Endodermal cell (in vitro differentiated cells): Measurements from ENCODE around the gene STRADA. TPM values are rescaled to one million over a fixed set of nuclear protein-coding genes. Genes with fewer than 3 reads are reported as not detected.

Experiments used
- DNase-seq: peaks from one replicate; pipeline ENCODE4 v3.0.0-alpha.2; 2017
- H3K27ac ChIP-seq: 2 replicates; pipeline ENCODE4 v1.5.1; 2013; ENCODE audit warnings: mild to moderate bottlenecking, low read depth, low read length, moderate library complexity
- H3K27me3 ChIP-seq: 2 replicates; pipeline ENCODE4 v1.6.1; 2013; ENCODE audit warnings: mild to moderate bottlenecking, low read length, moderate library complexity; ENCODE audit not compliant: insufficient read depth, control insufficient read depth, poor library complexity, severe bottlenecking
- H3K36me3 ChIP-seq: 2 replicates; pipeline ENCODE4 v1.7.0; 2013; ENCODE audit warnings: mild to moderate bottlenecking, low read length, moderate library complexity; ENCODE audit not compliant: control insufficient read depth, insufficient read depth
- H3K4me1 ChIP-seq: one replicate; pipeline ENCODE4 v1.7.0; 2013; ENCODE audit warnings: low read length; ENCODE audit not compliant: control insufficient read depth, insufficient read depth
- H3K4me3 ChIP-seq: 2 replicates; pipeline ENCODE4 v1.5.1; 2013; ENCODE audit warnings: mild to moderate bottlenecking, low read length, moderate library complexity
- H3K9ac ChIP-seq: 2 replicates; pipeline ENCODE4 v1.6.1; 2013; ENCODE audit warnings: mild to moderate bottlenecking, low read length, moderate library complexity; ENCODE audit not compliant: poor library complexity, severe bottlenecking; ENCODE audit errors: extremely low read depth
- H3K9me3 ChIP-seq: 2 replicates; pipeline ENCODE4 v1.6.1; 2013; ENCODE audit warnings: mild to moderate bottlenecking, low read length, moderate library complexity; ENCODE audit not compliant: control insufficient read depth
- H3K27ac Mint-ChIP-seq: 2 replicates; pipeline ENCODE4 v1.8.0; 2020; ENCODE audit warnings: mixed read lengths
- H3K27me3 Mint-ChIP-seq: 2 replicates; pipeline ENCODE4 v1.8.0; 2021; ENCODE audit warnings: mild to moderate bottlenecking, mixed read lengths; ENCODE audit not compliant: insufficient read depth
- H3K36me3 Mint-ChIP-seq: 2 replicates; pipeline ENCODE4 v1.8.0; 2020; ENCODE audit warnings: low read depth, mixed read lengths
- H3K4me1 Mint-ChIP-seq: 2 replicates; pipeline ENCODE4 v1.8.0; 2020; ENCODE audit warnings: mixed read lengths
- H3K4me3 Mint-ChIP-seq: 2 replicates; pipeline ENCODE4 v1.8.0; 2020; ENCODE audit warnings: mild to moderate bottlenecking, moderate library complexity, mixed read lengths
- H3K9me3 Mint-ChIP-seq: 2 replicates; pipeline ENCODE4 v1.8.0; 2020; ENCODE audit warnings: mild to moderate bottlenecking, mixed read lengths
- CTCF ChIP-seq: fragments of 200-600 bp; sonication (generic); conservative IDR thresholded peaks from 2 replicates; pipeline ENCODE4 v1.5.0; 2021; ENCODE audit warnings: antibody characterized with exemption, mild to moderate bottlenecking
- WGBS, 2 experiments: methylation state at CpG; one replicate each; pipeline versions ENCODE4 v1.1.5 to v1.1.7; 2013; ENCODE audit warnings: missing lambda C conversion rate in 2 of 2, mixed read lengths in 1 of 2; ENCODE audit not compliant: insufficient coverage in 1 of 2, insufficient read length in 1 of 2; 5-methylcytosine and 5-hydroxymethylcytosine counted together
- total RNA-seq, 2 donors: library from RNA; stranded (reverse); fragmentation: NEBNext Ultra II Directional in 1 of 2; extraction: Animal tissue kit (Norgen Biotek cat#: 25700) in 1 of 2; gene quantifications; 2 replicates in 1 of 2; 3 replicates in 1 of 2; pipeline ENCODE4 v1.2.1, GENCODE V29; 2021

STRADA gene
- total RNA-seq, 2 donors from 2014 or later = 49.7 to 73.1 TPM

GRCh38 chr17:63780928-63781327, 39.3 kb upstream of the STRADA start:
- no peak overlapping the region for H3K4me3 ChIP-seq
- peaks cover 90% of the 10 kb centered on the region for H3K36me3 ChIP-seq
- Mint-ChIP-seq H3K36me3 (peaks cover 52% of the 10 kb centered on the region), H3K4me3 (no peak overlapping the region), H3K4me1 (peaks cover 14% of the 10 kb centered on the region), H3K27ac (no peak overlapping the region), H3K9me3 (no peaks in the 10 kb centered on the region), H3K27me3 (no peaks in the 10 kb centered on the region)
- no peak overlapping the region for H3K9ac ChIP-seq
- TF ChIP-seq CTCF = no peak
- WGBS, 2 experiments = 99 to 100% methylated on average over 3 to 4 of the region's 4 CpGs
- H3K9me3 ChIP-seq = no peaks in the 10 kb centered on the region
- no peak overlapping the region for H3K27ac ChIP-seq
- no peak for DNase-seq
- no peaks in the 10 kb centered on the region for H3K27me3 ChIP-seq
- H3K4me1 ChIP-seq = no peaks in the 10 kb centered on the region

- Histone ChIP-seq H3K9me3 (no peaks in the 10 kb centered on the region), H3K4me3 (no peak overlapping the region), H3K4me1 (no peaks in the 10 kb centered on the region), H3K36me3 (peaks cover 90% of the 10 kb centered on the region), H3K27ac (no peak overlapping the region), H3K9ac (no peak overlapping the region), H3K27me3 (no peaks in the 10 kb centered on the region)
- TF ChIP-seq CTCF = no peak
- no peak overlapping the region for H3K27ac Mint-ChIP-seq
- DNase-seq = no peak
- H3K9me3 Mint-ChIP-seq = no peaks in the 10 kb centered on the region
- peaks cover 13% of the 10 kb centered on the region for H3K4me1 Mint-ChIP-seq
- peaks cover 48% of the 10 kb centered on the region for H3K36me3 Mint-ChIP-seq
- no peaks in the 10 kb centered on the region for H3K27me3 Mint-ChIP-seq
- no peak overlapping the region for H3K4me3 Mint-ChIP-seq
- WGBS, 2 experiments = 100% methylated on average over 1 of the region's 1 CpG; no CpG with 5 or more reads in 1 of the 2 experiments
Measured at GRCh38 chr17:63780507-63780906, 38.9 kb upstream of the STRADA start.

GRCh38 chr17:63775420-63775819, 33.8 kb upstream of the STRADA start:
- H3K36me3 ChIP-seq = peaks cover 48% of the 10 kb centered on the region
- H3K4me1 ChIP-seq = no peaks in the 10 kb centered on the region
- Mint-ChIP-seq H3K36me3 (peaks cover 30% of the 10 kb centered on the region), H3K27me3 (no peaks in the 10 kb centered on the region), H3K4me3 (peak overlapping the region; percentile 97), H3K27ac (peak overlapping the region; percentile 100), H3K4me1 (peaks cover 16% of the 10 kb centered on the region), H3K9me3 (no peaks in the 10 kb centered on the region)
- H3K27me3 ChIP-seq = no peaks in the 10 kb centered on the region
- no peaks in the 10 kb centered on the region for H3K9me3 ChIP-seq
- 9 to 18% methylated on average over 6 to 8 of the region's 8 CpGs for WGBS, 2 experiments
- H3K9ac ChIP-seq = peak overlapping the region; percentile 97
- no peak overlapping the region for H3K27ac ChIP-seq
- H3K4me3 ChIP-seq = peak overlapping the region; percentile 99
- DNase-seq = peak; percentile 74
- TF ChIP-seq CTCF = no peak
